ENCODE data around the gene EIF2S1.
"Not testable (repeated sequence)": the region's sequence is repeated elsewhere in the genome, so short reads cannot be mapped to it uniquely, and the experiment has no call there.

Gene EIF2S1

GRCh38 chr14:67371247-67372148 lies 11.4 kb downstream of the EIF2S1 start:
- no peak for DNase-seq (ENCODE audit: low read depth)

DNA sequence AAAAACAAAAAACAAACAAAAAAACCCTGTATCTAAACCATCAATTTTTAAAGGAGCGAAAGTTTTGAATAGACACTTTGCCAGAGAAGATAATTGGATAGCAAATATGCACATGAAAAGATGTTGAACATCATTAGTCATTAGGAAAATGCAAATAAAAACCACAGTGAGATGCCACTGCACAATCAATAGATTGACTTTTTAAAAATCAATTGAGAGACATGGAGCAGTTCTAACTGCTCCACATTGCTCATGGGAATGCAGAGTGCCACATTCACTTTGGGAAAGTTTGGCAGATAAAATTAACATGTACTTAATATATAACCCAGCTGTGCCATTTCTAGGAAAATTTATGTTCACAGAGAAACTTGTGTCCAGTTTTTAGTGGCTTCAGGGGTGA lies 12.7 kb downstream of the EIF2S1 start:
- DNase-seq (ENCODE audit: low read depth) = no peak

DNA sequence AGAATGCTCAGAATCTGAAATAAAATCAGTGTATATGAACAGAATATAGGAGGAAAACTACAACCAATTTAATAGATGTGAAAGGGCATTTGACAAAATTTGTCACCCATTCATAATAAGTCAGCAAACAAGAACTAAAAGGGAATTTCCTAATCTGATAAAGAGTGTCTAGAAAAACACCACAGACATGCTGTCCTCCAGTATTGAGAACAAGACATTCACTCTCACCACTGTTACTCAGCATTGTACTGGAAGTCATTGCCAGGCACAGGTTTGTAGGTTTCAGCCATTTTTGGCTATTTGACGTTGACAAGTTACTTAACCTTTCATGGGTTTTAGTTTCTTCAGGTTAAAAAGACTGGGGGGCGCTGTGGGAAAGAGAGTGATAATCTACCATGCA lies 13.2 kb downstream of the EIF2S1 start:
- DNase-seq (ENCODE audit: low read depth) = no peak

GRCh38 chr14:67377916-67378315 lies 17.8 kb downstream of the EIF2S1 start:
- DNase-seq (ENCODE audit: low read depth) = no peak

- DNase-seq (ENCODE audit: low read depth) = no peak
Observed at GRCh38 chr14:67385120-67385519, 25.0 kb downstream of the EIF2S1 start.

DNA sequence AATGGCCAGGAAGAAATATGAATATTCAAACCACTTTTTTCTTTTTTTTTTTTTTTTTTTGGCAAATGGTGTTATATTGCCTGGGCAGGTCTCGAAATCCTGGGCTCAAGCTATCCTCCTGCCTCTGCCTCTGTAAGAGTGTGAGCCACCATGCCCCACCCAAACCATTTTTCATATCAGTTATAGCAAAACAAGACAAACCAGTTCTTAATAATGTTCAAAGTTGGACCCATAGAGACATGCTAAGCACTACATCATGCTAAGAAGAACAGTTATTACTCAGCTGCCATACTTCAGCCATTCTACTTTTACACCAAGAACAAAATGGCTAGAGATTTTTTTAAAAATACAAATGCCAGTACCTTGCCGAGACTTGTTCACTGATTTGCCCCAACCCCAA lies 25.5 kb downstream of the EIF2S1 start:
- no peak for DNase-seq (ENCODE audit: low read depth)

GRCh38 chr14:67387195-67387594 lies 27.1 kb downstream of the EIF2S1 start:
- peak; percentile 12 for DNase-seq (ENCODE audit: low read depth)

DNA sequence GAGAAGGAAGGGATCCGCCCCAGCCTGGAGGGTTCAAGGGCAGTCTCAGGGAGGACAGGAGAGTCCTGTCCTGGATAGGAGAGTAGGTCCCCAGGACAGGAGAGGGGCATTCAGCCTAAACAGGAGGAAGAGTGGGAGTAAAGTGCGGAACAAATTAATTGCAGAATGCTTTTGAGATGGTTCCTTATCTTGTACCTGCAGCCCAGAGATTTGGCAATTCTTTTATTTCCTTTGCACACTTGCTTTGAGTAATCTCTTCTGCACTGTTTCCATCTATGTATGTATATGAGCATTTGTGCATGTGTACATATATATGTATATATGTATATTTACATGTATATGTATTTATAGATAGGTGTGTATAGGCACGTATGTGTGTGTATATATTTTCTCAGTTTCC lies 29.1 kb downstream of the EIF2S1 start:
- no peak for DNase-seq (ENCODE audit: low read depth)

DNA sequence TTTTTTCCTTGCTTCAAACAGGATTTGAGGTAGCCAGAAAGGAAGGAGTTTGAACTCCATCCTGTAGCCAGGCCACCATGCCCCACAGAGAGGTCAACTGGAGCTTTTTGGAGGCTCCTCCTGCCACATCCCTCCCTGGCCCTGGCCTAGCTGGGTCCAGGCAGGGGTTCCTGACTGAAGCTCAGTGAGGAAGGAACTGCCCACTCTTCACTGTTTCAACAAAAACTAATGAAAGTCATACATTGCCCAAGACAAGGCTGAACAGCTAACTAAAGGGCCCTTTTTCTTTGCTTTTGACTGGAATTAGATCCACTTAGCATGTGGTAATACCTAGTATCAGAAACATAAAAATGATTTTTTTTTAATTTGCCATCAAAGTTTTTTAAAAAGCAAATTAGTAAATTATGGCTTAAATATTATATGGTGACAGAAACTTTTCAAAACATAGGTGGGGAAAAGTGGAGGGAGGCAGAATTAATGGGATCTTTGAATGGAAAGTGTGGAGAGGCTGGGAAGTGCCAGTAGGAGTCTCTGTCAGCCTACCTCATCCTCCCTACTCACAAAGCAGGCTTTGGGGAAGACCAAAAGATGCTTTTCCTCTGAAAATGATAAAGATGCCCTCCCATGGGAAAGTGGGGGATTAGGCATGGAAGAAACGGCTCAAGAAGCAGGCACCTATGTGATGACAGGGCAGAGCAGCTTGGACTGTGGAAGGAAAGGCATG lies 29.8 kb downstream of the EIF2S1 start:
- DNase-seq (ENCODE audit: low read depth) = no peak

- DNase-seq (ENCODE audit: low read depth) = no peak
Observed at GRCh38 chr14:67391268-67391667, 31.1 kb downstream of the EIF2S1 start.

GRCh38 chr14:67392123-67392522 lies 32.0 kb downstream of the EIF2S1 start:
- no peak for DNase-seq (ENCODE audit: low read depth)

- no peak for DNase-seq (ENCODE audit: low read depth)
Observed at GRCh38 chr14:67392800-67393199, 32.7 kb downstream of the EIF2S1 start.

- DNase-seq (ENCODE audit: low read depth) = no peak
Observed at GRCh38 chr14:67393689-67394088, 33.6 kb downstream of the EIF2S1 start.

DNA sequence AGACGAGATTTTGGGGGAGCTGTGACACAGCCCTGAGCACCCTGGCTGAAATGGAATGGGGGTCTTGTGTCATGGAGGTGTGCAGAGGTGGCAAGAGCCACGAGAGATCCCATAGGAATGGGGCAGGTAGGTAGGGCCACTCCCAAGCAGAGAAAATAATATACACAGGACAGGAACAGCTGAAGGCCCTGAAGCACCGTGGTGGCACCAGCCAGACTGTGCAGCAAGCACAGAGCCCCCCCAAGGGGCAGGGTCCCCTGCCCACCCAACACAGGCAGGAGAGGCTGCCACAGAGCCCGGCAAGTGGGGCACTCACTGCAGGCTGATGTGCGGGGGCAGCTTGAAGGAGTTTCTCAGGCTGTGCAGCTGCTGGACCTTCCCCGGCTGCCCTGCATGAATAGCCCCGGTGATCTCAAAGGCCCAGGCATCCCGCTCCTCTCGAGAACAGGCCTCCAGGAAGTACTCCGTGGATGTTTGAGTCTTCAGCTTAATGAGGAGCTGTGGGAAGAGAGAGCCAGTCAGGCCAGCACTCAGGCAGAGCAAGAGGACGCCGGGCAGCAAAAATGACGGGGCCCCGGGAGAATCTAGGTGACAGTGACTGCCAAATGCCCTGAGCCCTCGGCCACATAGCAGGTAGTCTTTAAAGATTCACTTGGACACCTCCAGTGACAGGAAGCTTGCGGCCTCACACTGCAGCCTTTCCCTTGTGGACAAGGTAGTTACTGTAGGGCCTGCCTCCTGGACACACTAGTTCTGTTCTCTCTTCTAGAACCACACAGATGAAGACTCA lies 35.2 kb downstream of the EIF2S1 start:
- no peak for DNase-seq (ENCODE audit: low read depth)

GRCh38 chr14:67395876-67396189 lies 35.7 kb downstream of the EIF2S1 start:
- no peak for DNase-seq (ENCODE audit: low read depth)

DNA sequence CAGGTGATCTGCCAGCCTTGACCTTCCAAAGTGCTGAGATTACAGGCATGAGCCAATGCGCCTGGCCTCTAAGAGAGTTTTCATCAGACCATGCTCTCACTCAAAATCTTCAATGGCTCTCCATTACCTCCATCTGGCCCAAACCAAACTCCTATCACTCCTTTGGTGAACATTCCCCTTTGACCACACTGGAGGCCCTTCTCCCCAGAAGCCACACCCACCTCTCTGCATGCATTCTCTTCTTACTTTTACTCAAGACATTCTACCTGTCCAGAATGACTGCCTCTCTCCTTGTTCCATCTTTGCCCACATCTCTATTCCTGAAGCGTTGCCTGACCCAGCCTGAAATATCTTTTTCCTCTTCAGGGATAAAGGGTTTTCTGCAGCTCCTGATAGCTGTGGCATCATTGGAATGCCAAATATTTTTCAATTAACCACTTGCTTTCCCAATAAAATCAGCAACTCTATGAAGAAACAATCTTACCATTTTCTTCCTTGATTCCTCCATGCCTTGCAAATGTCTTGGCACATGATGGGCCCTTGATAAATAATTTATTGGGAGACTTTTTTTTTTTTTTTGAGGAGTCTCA lies 36.3 kb downstream of the EIF2S1 start:
- DNase-seq (ENCODE audit: low read depth) = peak; percentile 36

DNA sequence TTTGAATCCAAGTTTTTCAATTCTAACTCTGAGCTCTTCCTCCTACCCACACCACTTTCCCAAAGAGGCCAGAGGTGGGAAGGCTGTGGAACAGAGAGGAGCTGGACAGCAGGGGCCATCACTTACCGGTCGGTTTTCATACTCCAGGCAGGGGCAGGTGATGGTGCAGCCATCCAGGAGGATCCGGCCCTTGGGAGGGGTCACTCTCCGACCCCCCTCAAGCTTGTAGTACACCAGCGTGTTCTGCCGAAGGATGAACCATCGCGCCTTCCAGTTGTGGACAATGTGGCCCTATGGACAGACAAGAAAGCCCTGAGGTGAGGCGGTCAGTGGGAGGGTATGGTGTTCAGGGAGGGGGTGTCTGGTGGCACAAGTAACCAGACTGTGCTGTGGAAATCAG lies 37.4 kb downstream of the EIF2S1 start:
- DNase-seq (ENCODE audit: low read depth) = no peak

GRCh38 chr14:67400434-67400833 lies 40.3 kb downstream of the EIF2S1 start:
- no peak for DNase-seq (ENCODE audit: low read depth)

- no peak for DNase-seq (ENCODE audit: low read depth)
Observed at GRCh38 chr14:67405771-67406170, 45.6 kb downstream of the EIF2S1 start.

- not testable (repeated sequence) for DNase-seq (ENCODE audit: low read depth)
Observed at GRCh38 chr14:67408122-67408801, 48.1 kb downstream of the EIF2S1 start.

- DNase-seq (ENCODE audit: low read depth) = no peak
Observed at GRCh38 chr14:67409461-67409860, 49.3 kb downstream of the EIF2S1 start.

DNA sequence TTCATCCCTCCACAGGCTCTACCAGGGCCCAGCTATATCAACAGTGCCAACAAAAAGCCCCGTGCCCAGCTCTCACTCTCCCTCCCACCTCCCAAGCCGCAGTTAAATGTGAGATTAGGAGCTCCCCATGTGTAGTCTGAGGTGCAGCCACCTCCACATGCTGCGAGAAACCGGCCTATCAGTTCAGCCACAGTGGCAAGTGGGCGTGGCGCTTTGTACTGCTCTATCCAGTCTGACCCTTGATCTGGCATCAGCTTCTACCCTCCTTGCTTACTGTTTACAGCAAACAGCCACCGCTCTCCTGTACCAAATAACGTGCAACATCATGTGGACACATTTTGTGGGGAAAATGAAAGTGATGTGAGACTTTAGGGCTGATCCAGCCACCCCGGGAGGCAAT lies 50.2 kb downstream of the EIF2S1 start:
- no peak for DNase-seq (ENCODE audit: low read depth)
